Measurements from ENCODE around the gene GTF3C5.

DNA sequence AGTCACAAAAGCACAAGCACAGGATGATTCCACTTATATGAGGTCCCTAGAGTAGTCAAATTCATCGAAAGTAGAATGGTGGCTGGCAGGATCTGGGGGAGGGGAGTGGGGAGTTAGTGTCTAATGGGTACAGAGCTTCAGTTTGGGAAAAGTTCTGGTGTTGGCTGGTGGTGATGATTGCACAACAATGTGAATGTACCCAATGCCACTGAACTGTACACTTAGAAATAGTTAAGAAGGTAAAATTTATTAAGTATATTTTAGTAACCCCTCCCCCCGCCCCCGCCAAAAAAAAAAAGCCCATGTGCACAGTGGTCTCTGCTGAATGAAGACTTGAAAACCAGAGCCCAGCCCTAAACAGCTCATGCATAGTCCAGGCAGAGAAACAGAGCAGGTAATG is 24.8 kb upstream of the GTF3C5 start:
- no peak for TF ChIP-seq POLR2A (IDR thresholded peaks at IDR 0.05)
- TF ChIP-seq, protein P1, sequence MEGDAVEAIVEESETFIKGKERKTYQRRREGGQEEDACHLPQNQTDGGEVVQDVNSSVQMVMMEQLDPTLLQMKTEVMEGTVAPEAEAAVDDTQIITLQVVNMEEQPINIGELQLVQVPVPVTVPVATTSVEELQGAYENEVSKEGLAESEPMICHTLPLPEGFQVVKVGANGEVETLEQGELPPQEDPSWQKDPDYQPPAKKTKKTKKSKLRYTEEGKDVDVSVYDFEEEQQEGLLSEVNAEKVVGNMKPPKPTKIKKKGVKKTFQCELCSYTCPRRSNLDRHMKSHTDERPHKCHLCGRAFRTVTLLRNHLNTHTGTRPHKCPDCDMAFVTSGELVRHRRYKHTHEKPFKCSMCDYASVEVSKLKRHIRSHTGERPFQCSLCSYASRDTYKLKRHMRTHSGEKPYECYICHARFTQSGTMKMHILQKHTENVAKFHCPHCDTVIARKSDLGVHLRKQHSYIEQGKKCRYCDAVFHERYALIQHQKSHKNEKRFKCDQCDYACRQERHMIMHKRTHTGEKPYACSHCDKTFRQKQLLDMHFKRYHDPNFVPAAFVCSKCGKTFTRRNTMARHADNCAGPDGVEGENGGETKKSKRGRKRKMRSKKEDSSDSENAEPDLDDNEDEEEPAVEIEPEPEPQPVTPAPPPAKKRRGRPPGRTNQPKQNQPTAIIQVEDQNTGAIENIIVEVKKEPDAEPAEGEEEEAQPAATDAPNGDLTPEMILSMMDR (IDR thresholded peaks at IDR 0.05), result no peak

Measured in right lobe of liver (tissue), 4 donors.